Activated T-helper 1 cell treated with Interleukin-2 at 50 U/mL for 16 hours (primary cell): Measurements from ENCODE around the gene LILRB3.
"Not testable (repeated sequence)": the region's sequence is repeated elsewhere in the genome, so short reads cannot be mapped to it uniquely, and the experiment has no call there.

Experiments used
- DNase-seq: peaks from one replicate; pipeline ENCODE4 v3.0.0-alpha.2; 2020; ENCODE audit warnings: low read depth

Gene LILRB3

GRCh38 chr19:54209811-54210494 is 12.9 kb downstream of the LILRB3 start:
- DNase-seq, result no peak

DNA sequence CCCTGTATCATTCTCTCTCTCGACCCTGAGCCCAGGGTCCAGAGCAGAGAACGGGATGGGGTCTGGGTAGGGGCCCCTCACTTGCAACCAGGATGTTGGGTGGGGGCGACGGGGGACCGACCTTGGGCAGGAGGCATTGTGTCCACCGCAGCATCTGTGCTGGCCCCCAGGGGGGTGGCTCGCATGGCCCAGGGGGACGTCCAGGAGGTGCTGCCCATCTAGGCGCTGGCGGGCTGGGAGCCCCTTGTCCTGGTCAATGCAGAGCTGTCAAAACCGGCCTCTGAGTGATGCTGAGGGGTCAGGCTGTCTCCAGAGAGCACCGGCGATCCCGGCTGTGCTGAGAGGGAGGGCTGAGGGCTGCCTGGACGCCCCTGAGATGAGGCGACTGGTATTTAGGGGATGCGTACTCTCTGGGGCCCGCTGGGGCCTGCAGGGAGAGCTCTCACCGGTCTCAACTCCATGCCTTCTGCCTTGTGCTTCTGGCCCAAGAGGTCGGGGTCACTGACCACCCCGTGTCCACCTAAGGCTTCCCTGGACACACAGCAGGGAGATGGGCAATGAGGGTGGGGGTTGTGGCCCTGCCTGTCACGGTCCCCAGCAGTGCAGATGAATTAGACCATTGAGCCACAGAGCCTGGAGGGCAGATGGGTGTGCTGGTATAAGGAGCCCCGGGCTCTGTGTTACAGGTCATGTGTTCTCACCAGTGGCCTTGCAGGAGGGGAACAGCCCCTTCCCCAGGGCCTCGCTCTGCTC is 13.6 kb downstream of the LILRB3 start:
- no peak for DNase-seq

DNA sequence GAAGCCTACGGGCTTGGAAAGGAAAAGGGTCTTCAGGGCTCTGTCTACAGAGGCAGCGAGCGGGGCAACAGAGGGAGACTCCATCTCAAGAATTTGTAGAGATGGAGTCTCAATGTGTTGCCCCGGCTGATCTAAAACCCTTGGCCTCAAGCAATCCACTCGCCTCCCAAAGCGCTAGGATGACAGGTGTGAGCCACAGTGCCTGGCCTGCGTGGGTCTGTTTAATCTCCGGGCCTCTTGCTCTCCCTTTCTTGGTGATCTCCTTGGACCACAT is 14.1 kb downstream of the LILRB3 start:
- no peak for DNase-seq

DNA sequence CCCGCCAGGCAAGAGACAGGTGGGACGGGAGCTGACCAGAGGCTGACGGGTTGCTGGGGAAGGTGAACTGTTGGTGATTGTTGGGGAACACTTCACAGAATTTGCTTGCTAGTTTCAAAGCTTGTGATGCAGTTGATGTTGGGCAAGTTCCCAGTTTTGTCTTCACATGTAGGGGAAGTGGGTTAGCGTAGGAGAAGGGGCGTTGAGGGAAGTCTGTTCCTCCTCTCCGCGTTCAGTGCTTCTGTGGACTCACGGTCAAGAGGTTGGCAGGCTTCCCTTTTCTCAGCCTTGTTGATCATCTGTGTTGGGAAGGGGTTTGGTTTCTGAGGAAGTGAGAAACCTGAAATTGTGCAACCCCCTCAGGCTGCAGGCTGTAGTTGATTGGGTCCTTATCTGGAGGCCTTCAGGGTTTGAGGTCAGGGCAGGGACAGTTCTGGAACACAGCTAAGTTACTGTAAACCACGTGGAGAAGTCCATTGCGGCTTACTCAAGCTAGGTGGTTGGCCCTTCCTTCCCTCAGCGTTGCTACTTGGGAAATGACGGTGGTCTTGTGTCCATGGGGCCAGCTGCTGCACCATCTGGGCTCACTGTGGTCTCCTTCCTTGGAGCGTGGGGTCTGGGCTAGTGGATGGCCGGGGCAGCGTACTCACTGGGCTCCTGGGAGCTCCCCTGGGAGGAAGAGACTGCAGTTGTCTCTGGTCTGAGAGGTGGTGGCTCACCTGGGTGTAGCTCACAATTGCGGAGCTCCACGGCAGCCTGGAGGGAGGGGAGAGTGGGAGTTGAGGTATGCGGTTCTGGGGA is 14.6 kb downstream of the LILRB3 start:
- DNase-seq, result no peak

GRCh38 chr19:54207676-54207982 is 15.2 kb downstream of the LILRB3 start:
- DNase-seq, result no peak

- not testable (repeated sequence) for DNase-seq
These were observed 15.6 kb downstream of the LILRB3 start for GRCh38 chr19:54207193-54207592.

DNA sequence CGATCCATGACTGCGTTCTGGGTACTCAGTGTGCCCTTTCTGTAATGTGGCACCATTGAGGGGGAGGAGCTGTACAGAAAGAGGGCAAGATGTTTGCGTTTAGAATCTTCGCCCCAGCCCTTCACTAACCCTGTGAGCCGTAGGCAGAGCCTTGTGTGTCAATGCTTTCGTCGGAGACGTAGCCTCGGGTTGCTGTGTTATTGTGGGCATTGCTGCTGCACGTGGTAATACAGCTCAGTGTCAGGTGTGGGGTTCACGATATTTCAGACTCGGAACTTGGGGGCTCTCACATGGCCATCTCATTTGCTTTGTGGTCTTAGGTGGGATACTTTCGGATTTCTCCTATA is 16.0 kb downstream of the LILRB3 start:
- DNase-seq, result no peak

DNA sequence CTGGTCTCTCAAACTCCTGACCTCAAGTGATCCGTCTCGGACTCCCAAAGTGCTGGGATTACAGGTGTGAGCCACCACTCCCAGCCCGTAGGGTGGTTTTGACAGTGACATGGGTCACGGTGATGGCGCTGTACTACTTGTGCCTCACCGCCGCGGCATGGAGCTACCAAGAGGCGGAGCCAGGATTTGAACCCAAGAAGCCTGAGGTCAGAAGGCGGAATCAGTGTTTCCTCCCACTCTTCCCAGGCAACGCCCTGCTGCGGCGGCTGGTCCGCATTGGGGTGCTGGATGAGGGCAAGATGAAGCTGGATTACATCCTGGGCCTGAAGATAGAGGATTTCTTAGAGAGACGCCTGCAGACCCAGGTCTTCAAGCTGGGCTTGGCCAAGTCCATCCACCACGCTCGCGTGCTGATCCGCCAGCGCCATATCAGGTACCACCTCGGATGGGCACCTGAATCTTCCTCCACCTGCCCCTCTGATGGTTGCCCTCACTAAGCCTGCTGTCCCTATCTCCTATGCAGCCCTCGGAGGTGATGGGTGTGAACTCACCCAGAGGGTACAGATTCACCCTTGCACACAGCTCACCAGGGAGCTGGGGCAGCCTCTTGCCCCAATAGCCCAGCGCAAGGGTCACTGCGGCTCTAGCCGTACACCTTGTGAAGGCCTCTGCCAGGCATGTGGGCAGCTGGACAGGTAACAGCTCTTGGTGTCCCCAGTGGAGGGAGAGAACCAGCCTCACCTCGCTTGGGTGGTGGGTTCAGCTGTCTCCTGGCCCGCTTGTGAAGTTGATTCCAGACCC is 16.6 kb downstream of the LILRB3 start:
- DNase-seq, result no peak

GRCh38 chr19:54204767-54205468 is 17.9 kb downstream of the LILRB3 start:
- DNase-seq, result no peak

DNA sequence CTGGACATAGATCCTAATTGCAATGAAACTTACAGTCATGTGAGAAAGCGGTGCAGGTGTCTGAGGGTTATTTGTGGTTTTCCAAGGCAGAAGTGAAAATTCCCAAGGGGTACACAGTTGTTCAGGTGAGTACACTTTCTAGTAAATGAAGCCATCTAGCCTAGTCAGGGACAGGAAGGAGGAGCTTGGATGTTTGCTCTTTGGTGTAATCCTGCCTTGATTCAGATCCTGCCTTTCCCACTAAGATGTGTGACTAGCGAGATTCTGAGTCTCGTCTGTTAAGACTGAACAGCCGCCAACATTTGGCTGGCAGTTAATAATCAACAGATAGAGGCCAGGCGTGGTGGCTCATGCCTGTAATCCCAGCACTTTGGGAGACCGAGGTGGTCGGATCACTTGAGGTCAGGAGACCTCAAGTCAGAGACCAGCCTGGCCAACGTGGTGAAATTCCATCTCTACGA is 19.6 kb downstream of the LILRB3 start:
- DNase-seq, result no peak

- no peak for DNase-seq
These were observed 20.8 kb downstream of the LILRB3 start for GRCh38 chr19:54201980-54202379.

GRCh38 chr19:54201172-54201701 is 21.6 kb downstream of the LILRB3 start:
- DNase-seq, result no peak

DNA sequence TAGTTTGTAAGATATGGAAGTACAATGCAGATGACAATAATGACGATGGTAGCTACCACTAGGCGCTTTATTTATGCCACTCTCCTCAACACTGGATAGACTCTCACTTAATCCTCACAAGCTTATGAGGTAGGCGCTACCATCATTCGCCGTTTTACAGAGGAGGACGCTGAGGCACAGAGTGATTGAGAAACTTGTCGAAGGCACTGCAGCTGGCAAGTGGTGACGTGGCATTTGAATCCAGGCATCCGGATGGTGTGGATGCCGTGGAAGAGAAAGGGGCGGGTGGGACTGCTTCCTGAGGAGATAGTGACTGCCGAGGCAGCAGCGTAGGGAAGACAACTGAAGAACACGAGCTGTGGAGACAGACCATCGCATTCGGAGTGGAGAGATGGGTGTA is 23.4 kb downstream of the LILRB3 start:
- DNase-seq, result no peak

DNA sequence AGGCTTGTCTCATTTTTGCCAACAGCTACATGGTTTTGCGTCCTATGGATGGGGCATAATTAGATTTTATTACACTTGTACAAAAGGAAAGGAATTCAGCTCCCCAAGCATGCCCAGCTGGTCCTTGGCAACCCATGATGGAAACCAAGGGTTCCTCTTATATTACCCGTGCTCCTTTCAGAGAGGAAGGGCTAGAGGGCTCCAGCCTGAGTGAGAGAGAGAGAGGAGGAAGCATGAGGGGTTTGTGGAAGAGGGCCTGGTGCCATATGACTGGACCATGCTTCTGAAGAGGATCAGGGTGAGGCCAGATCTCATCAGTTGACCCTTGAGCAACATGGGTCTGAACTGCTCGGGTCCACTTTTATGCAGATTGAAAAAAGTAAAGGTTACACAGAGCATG is 25.7 kb downstream of the LILRB3 start:
- no peak for DNase-seq

DNA sequence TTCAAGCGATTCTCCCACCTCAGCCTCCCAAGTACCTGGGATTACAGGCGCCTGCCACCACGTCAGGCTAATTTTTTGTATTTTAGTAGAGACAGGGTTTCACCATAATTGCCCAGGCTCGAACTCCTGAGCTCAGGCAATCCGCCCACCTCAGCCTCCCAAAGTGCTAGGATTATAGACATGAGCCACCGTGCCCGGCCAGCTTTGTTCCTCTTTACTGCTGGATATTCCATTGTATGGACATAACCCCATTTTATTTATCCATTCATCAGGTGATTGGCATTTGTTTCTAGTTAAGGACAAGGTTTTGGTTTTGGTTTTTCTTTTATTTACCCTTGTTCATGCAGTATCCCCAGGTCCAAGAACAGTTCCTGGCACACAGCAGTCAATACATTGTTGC is 26.3 kb downstream of the LILRB3 start:
- no peak for DNase-seq

DNA sequence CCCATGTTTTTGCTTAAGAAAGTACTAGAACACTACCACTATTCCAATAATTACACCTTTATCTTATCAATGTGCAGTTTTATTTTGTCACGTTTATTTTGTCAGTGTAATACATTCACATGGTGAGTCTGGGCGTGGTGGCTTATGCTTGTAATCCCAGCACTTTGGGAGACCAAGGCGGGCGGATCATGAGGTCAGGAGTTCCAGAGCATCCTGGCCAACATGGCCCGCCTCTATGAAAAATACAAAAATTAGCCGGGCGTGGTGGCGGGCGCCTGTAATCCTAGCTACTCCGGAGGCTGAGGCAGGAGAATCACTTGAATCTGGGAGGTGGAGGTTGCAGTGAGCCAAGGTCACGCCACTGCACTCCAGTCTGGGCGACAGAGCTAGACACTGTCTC is 28.3 kb downstream of the LILRB3 start:
- DNase-seq, result not testable (repeated sequence)

DNA sequence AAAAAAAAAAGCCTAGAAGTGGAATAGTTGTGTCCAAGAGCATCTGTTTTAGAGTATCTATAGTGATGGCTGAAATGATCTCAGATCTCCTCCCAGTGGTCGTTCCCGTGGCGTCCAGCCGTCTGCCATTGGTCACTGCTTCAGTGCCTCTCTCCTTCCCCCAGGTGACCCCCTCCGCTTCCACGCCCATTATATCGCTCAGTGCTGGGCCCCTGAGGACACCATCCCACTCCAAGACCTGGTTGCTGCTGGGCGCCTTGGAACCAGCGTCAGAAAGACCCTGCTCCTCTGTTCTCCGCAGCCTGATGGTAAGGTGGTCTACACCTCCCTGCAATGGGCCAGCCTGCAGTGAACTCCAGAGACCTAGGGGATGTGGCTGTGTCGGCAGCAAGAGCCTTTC is 29.8 kb downstream of the LILRB3 start:
- DNase-seq, result no peak

GRCh38 chr19:54191811-54192453 is 30.9 kb downstream of the LILRB3 start:
- DNase-seq, result no peak

DNA sequence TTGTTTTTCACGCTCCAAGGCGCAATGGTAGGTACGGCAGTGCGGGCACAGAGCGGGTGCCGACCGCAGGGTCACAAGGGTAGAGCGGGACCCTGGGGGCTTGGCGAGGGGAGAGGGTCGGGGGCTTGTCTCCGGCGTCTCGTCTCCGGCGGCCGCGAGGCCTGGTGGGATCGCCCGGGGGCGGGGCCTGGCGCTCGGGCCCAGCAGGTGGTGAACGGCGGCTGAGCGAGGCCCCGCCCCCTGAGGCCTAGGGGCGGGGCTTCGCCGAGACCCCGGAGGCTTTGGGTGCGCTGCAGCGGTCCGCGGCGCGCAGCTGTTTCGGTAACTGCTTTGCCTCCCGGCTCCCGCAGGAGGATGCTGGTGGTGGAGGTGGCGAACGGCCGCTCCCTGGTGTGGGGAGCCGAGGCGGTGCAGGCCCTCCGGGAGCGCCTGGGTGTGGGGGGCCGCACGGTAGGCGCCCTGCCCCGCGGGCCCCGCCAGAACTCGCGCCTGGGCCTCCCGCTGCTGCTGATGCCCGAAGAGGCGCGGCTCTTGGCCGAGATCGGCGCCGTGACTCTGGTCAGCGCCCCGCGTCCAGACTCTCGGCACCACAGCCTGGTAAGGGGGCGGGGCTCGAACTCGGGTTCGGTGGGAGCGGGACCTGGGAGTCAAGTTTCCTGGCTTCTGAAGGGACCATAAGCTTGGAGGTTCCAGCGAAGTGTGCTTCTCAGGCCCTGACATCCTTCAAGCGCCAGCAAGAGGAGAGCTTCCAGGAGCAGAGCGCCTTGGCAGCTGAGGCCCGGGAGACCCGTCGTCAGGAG is 31.6 kb downstream of the LILRB3 start, which contains the start of gene TSEN34:
Gene TSEN34, plus strand, starts transcription at position 298 of the 800 bp plus-strand sequence. Its CDS starts 57 bp downstream, at position 355.
- DNase-seq, result peak; percentile 79

- peak; percentile 100 for DNase-seq
These were observed 32.2 kb downstream of the LILRB3 start for GRCh38 chr19:54190503-54191010.
